Astrocyte (in vitro differentiated cells and primary cell): ENCODE results near the gene TMC8. TPM values are rescaled to one million over a fixed set of nuclear protein-coding genes. Genes with fewer than 3 reads are reported as not detected.

ENCODE experiments used
- DNase-seq: peaks from one replicate; pipeline ENCODE4 v3.0.0-alpha.2; 2010; ENCODE audit warnings: low read depth
- FAIRE-seq: peaks from 2 replicates; lab custom pipeline; 2011; peaks lifted over from hg19 to GRCh38; lab: Jason Lieb, UNC
- H2AFZ ChIP-seq: 2 replicates; pipeline ENCODE4 v1.6.0; 2012; ENCODE audit warnings: low read depth, low read length, inconsistent platforms
- H3K27ac ChIP-seq: 2 replicates; pipeline ENCODE4 v1.5.1; 2011; ENCODE audit warnings: low read depth, low read length, inconsistent platforms
- H3K27me3 ChIP-seq: 2 replicates; pipeline ENCODE4 v1.6.0; 2011; ENCODE audit warnings: low read length, inconsistent platforms; ENCODE audit not compliant: insufficient read depth
- H3K36me3 ChIP-seq: 2 replicates; pipeline ENCODE4 v1.5.1; 2011; ENCODE audit warnings: low read length, inconsistent platforms; ENCODE audit not compliant: insufficient read depth
- H3K4me1 ChIP-seq: 2 replicates; pipeline ENCODE4 v1.5.1; 2011; ENCODE audit warnings: low read length, inconsistent platforms; ENCODE audit not compliant: insufficient read depth
- H3K4me2 ChIP-seq: 2 replicates; pipeline ENCODE4 v1.6.0; 2012; ENCODE audit warnings: low read length, inconsistent platforms
- H3K4me3 ChIP-seq: 2 replicates; pipeline ENCODE4 v1.5.1; 2011; ENCODE audit warnings: low read depth, mild to moderate bottlenecking, low read length, inconsistent platforms; ENCODE audit not compliant: insufficient read depth
- H3K79me2 ChIP-seq: 2 replicates; pipeline ENCODE4 v1.6.0; 2012; ENCODE audit warnings: mild to moderate bottlenecking, low read length, inconsistent platforms; ENCODE audit not compliant: insufficient read depth
- H3K9ac ChIP-seq: 2 replicates; pipeline ENCODE4 v1.6.0; 2012; ENCODE audit warnings: mild to moderate bottlenecking, low read length, inconsistent platforms
- H3K9me3 ChIP-seq: 2 replicates; pipeline ENCODE4 v1.5.1; 2012; ENCODE audit warnings: low read depth, mild to moderate bottlenecking, low read length, inconsistent platforms; ENCODE audit not compliant: insufficient read depth
- H4K20me1 ChIP-seq: 2 replicates; pipeline ENCODE4 v1.6.0; 2012; ENCODE audit warnings: low read length, inconsistent platforms; ENCODE audit not compliant: insufficient read depth
- H3K27ac Mint-ChIP-seq: one replicate; pipeline ENCODE4 v1.8.0; 2021; ENCODE audit warnings: mild to moderate bottlenecking, mixed read lengths; ENCODE audit not compliant: unreplicated experiment
- H3K27me3 Mint-ChIP-seq: one replicate; pipeline ENCODE4 v1.8.0; 2021; ENCODE audit warnings: low read depth, mixed read lengths; ENCODE audit not compliant: unreplicated experiment
- H3K36me3 Mint-ChIP-seq: one replicate; pipeline ENCODE4 v1.8.0; 2021; ENCODE audit warnings: low read depth, mixed read lengths; ENCODE audit not compliant: unreplicated experiment
- H3K4me1 Mint-ChIP-seq: one replicate; pipeline ENCODE4 v1.8.0; 2021; ENCODE audit warnings: low read depth, mixed read lengths; ENCODE audit not compliant: unreplicated experiment
- H3K4me3 Mint-ChIP-seq: one replicate; pipeline ENCODE4 v1.8.0; 2021; ENCODE audit warnings: mild to moderate bottlenecking, moderate library complexity, mixed read lengths; ENCODE audit not compliant: unreplicated experiment
- H3K9me3 Mint-ChIP-seq: one replicate; pipeline ENCODE4 v1.8.0; 2021; ENCODE audit warnings: mild to moderate bottlenecking, mixed read lengths; ENCODE audit not compliant: unreplicated experiment
- EZH2 ChIP-seq: IDR thresholded peaks from 2 replicates; pipeline ENCODE4 v1.6.1; 2012; ENCODE audit warnings: mild to moderate bottlenecking, low read length, inconsistent platforms; ENCODE audit not compliant: insufficient read depth
- total RNA-seq: library from RNA; stranded (reverse); gene quantifications from 2 replicates; pipeline ENCODE4 v1.2.1, GENCODE V29; 2021
- TF ChIP-seq, protein P1 (sequence below): IDR thresholded peaks from 2 replicates; pipeline ENCODE4 v1.5.1; 2011; ENCODE audit warnings: low read depth, mild to moderate bottlenecking, inconsistent platforms, low read length, moderate library complexity; ENCODE audit not compliant: insufficient read depth

The TMC8 gene
- total RNA-seq, 1 donor from 2014 or later: 0.27 TPM

GRCh38 chr17:78184351-78184750 is 53.8 kb downstream of the TMC8 start:
- peaks cover 3% of the 10 kb centered on the region for H3K4me1 ChIP-seq
- H4K20me1 ChIP-seq: no peaks in the 10 kb centered on the region
- H3K4me2 ChIP-seq: peak overlapping the region; percentile 100
- Mint-ChIP-seq H3K4me3 (peak overlapping the region; percentile 42), H3K9me3 (no peaks in the 10 kb centered on the region), H3K27me3 (no peaks in the 10 kb centered on the region), H3K36me3 (no peaks in the 10 kb centered on the region), H3K4me1 (peaks cover 5% of the 10 kb centered on the region), H3K27ac (no peak overlapping the region)
- no peak overlapping the region for H3K4me3 ChIP-seq
- FAIRE-seq (no peak), DNase-seq (no peak)
- H3K9me3 ChIP-seq: no peaks in the 10 kb centered on the region
- no peak overlapping the region for H3K27ac ChIP-seq
- H3K79me2 ChIP-seq: peaks cover 35% of the 10 kb centered on the region
- no peak overlapping the region for H2AFZ ChIP-seq
- peaks cover 6% of the 10 kb centered on the region for H3K36me3 ChIP-seq
- no peaks in the 10 kb centered on the region for H3K27me3 ChIP-seq
- no peak for TF ChIP-seq EZH2
- TF ChIP-seq, protein P1, sequence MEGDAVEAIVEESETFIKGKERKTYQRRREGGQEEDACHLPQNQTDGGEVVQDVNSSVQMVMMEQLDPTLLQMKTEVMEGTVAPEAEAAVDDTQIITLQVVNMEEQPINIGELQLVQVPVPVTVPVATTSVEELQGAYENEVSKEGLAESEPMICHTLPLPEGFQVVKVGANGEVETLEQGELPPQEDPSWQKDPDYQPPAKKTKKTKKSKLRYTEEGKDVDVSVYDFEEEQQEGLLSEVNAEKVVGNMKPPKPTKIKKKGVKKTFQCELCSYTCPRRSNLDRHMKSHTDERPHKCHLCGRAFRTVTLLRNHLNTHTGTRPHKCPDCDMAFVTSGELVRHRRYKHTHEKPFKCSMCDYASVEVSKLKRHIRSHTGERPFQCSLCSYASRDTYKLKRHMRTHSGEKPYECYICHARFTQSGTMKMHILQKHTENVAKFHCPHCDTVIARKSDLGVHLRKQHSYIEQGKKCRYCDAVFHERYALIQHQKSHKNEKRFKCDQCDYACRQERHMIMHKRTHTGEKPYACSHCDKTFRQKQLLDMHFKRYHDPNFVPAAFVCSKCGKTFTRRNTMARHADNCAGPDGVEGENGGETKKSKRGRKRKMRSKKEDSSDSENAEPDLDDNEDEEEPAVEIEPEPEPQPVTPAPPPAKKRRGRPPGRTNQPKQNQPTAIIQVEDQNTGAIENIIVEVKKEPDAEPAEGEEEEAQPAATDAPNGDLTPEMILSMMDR: no peak
- no peak overlapping the region for H3K9ac ChIP-seq

- TF ChIP-seq EZH2: no peak
- TF ChIP-seq, protein P1: no peak
- Mint-ChIP-seq H3K9me3 (no peaks in the 10 kb centered on the region), H3K4me3 (peak overlapping the region; percentile 20), H3K27me3 (no peaks in the 10 kb centered on the region), H3K4me1 (peaks cover 2% of the 10 kb centered on the region), H3K36me3 (no peaks in the 10 kb centered on the region), H3K27ac (no peak overlapping the region)
- peaks cover 35% of the 10 kb centered on the region for H3K79me2 ChIP-seq
- peak overlapping the region; percentile 100 for H3K4me2 ChIP-seq
- no peak overlapping the region for H2AFZ ChIP-seq
- no peak overlapping the region for H3K4me3 ChIP-seq
- no peaks in the 10 kb centered on the region for H3K27me3 ChIP-seq
- H4K20me1 ChIP-seq: no peaks in the 10 kb centered on the region
- H3K9ac ChIP-seq: no peak overlapping the region
- H3K9me3 ChIP-seq: no peaks in the 10 kb centered on the region
- H3K27ac ChIP-seq: no peak overlapping the region
- FAIRE-seq (no peak), DNase-seq (no peak)
- peaks cover 3% of the 10 kb centered on the region for H3K4me1 ChIP-seq
- H3K36me3 ChIP-seq: peaks cover 6% of the 10 kb centered on the region
Measured at GRCh38 chr17:78184868-78185267, 54.3 kb downstream of the TMC8 start.

- H3K9me3 ChIP-seq: no peaks in the 10 kb centered on the region
- H3K36me3 ChIP-seq: peaks cover 2% of the 10 kb centered on the region
- TF ChIP-seq, protein P1: no peak
- no peak for TF ChIP-seq EZH2
- H3K4me2 ChIP-seq: peak overlapping the region; percentile 100
- no peaks in the 10 kb centered on the region for H3K27me3 ChIP-seq
- no peaks in the 10 kb centered on the region for H3K36me3 Mint-ChIP-seq
- no peaks in the 10 kb centered on the region for H3K27me3 Mint-ChIP-seq
- DNase-seq (peak; percentile 2), FAIRE-seq (no peak)
- peak overlapping the region; percentile 89 for H3K9ac ChIP-seq
- H3K4me1 Mint-ChIP-seq: peaks cover 2% of the 10 kb centered on the region
- H3K9me3 Mint-ChIP-seq: no peaks in the 10 kb centered on the region
- peak overlapping the region; percentile 71 for H3K4me3 Mint-ChIP-seq
- no peaks in the 10 kb centered on the region for H4K20me1 ChIP-seq
- peaks cover 41% of the 10 kb centered on the region for H3K79me2 ChIP-seq
- H3K4me1 ChIP-seq: peaks cover 3% of the 10 kb centered on the region
- H3K4me3 ChIP-seq: peak overlapping the region; percentile 83
- peak overlapping the region; percentile 33 for H3K27ac ChIP-seq
- peak overlapping the region; percentile 81 for H2AFZ ChIP-seq
- H3K27ac Mint-ChIP-seq: peak overlapping the region; percentile 47
Measured at GRCh38 chr17:78185981-78186691, 55.6 kb downstream of the TMC8 start.
